Fibroblast of villous mesenchyme (primary cell): ENCODE data around the gene CPNE7. TPM values are rescaled to one million over a fixed set of nuclear protein-coding genes. Genes with fewer than 3 reads are reported as not detected.
"Not testable (repeated sequence)": the region's sequence is repeated elsewhere in the genome, so short reads cannot be mapped to it uniquely, and the experiment has no call there.

Experiments
- DNase-seq: peaks from one replicate; pipeline ENCODE4 v3.0.0-alpha.2; 2010; ENCODE audit warnings: low read depth
- H3K4me3 ChIP-seq: 2 replicates; pipeline ENCODE4 v1.5.1; 2011; ENCODE audit warnings: low read depth, mild to moderate bottlenecking, low read length
- CTCF ChIP-seq: IDR thresholded peaks from 2 replicates; pipeline ENCODE4 v1.5.1; 2012; ENCODE audit warnings: low read depth, mild to moderate bottlenecking, low read length; ENCODE audit not compliant: insufficient read depth
- total RNA-seq: library from RNA; depleted of rRNA; stranded (reverse); fragments of >200 nt; gene quantifications from 2 replicates; pipeline ENCODE4 v1.2.3, GENCODE V29; 2012

The CPNE7 gene
- total RNA-seq, 1 donor, result 9.5 TPM

- TF ChIP-seq CTCF, result no peak
- DNase-seq, result no peak
- H3K4me3 ChIP-seq, result no peak overlapping the region
Observed at GRCh38 chr16:89567656-89568594, 7.6 kb upstream of the CPNE7 start.

GRCh38 chr16:89569506-89570341 is 5.8 kb upstream of the CPNE7 start:
- H3K4me3 ChIP-seq, result no peak overlapping the region
- TF ChIP-seq CTCF, result no peak
- no peak for DNase-seq

- no peak overlapping the region for H3K4me3 ChIP-seq
Observed at GRCh38 chr16:89570342-89570923, 5.1 kb upstream of the CPNE7 start.

DNA sequence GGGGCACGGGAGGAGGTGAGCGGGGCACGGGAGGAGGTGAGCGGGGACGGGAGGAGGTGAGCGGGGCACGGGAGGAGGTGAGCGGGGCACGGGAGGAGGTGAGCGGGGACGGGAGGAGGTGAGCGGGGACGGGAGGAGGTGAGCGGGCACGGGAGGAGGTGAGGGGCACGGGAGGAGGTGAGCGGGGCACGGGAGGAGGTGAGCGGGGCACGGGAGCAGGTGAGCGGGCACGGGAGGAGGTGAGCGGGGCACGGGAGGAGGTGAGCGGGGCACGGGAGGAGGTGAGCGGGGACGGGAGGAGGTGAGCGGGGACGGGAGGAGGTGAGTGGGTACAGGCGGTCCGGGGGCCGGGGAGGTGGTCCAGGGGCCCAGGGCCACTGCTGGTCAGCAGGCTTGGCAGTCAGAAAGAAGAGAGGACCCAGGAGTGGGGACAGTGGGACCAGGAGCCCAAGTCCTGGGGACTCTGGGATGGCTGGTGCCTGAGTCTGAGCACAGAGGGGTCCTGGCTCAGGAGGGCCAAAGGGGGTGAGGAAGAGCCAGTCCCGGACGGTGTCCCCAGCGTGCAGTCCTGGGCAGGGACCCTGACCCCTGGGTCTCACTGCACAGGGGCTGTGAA is 4.5 kb upstream of the CPNE7 start:
- DNase-seq, H3K4me3 ChIP-seq: not testable (repeated sequence)

More at GRCh38 chr16:89570342-89570923, 5.1 kb upstream of the CPNE7 start:
- no peak for TF ChIP-seq CTCF
- no peak for DNase-seq

DNA sequence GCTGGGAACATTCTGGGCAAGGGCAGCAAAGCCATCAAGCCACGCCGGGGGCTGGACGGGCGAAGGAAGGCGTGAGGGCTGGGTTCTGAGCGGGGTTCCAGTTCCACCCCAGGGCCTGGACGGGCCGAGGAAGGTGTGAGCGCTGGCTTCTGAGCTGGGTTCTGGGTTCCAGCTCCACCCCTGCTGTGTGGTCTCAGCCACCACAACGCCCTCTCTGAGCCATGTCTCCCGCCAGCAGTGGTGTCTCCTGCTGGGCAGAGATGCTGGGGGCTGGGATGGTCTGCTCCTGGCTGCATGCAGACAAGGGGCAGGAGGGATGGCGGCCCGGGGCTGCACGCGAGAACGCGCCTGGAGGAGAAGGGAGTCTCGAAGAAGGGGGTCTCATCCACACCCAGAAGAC is 3.9 kb upstream of the CPNE7 start:
- no peak for TF ChIP-seq CTCF
- no peak overlapping the region for H3K4me3 ChIP-seq

GRCh38 chr16:89572073-89572484 is 3.5 kb upstream of the CPNE7 start:
- no peak overlapping the region for H3K4me3 ChIP-seq
- TF ChIP-seq CTCF, result no peak
- no peak for DNase-seq

More for the DNA sequence above, 3.9 kb upstream of the CPNE7 start:
- DNase-seq, result no peak
